OCI-LY1 (cell line): Measurements from ENCODE around the gene ZNF23.

Experiments
- CTCF ChIP-seq: fragments of 200-600 bp; sonication (generic), shearing (Covaris generic); IDR thresholded peaks from 2 replicates; pipeline ENCODE4 v1.5.1; 2017; ENCODE audit warnings: mild to moderate bottlenecking, antibody characterized with exemption, low read length, moderate library complexity, mixed read lengths
- EZH2 ChIP-seq: fragments of 200-600 bp; sonication (generic), shearing (Covaris generic); IDR thresholded peaks from 2 replicates; pipeline ENCODE4 v1.8.0; 2017; ENCODE audit warnings: borderline replicate concordance, mixed run types, mild to moderate bottlenecking, antibody characterized with exemption, low read length, moderate library complexity, mixed read lengths

- TF ChIP-seq CTCF = no peak
- TF ChIP-seq EZH2 = no peak
These were observed 62.1 kb downstream of the ZNF23 start for GRCh38 chr16:71399801-71400563.
